Fibroblast of the aortic adventitia (primary cell): Measurements from ENCODE around the gene IFRD1. TPM values are rescaled to one million over a fixed set of nuclear protein-coding genes. Genes with fewer than 3 reads are reported as not detected.
A peak's percentile ranks its signal among the peaks of the same experiment; 100 is the strongest.

Experiments used
- DNase-seq: peaks from one replicate; pipeline ENCODE4 v3.0.0-alpha.2; 2010; ENCODE audit warnings: low read depth
- H3K4me3 ChIP-seq: 2 replicates; pipeline ENCODE4 v1.5.1; 2011; ENCODE audit warnings: low read depth, mild to moderate bottlenecking, control low read depth, low read length, moderate library complexity
- CTCF ChIP-seq: IDR thresholded peaks from 2 replicates; pipeline ENCODE4 v1.5.1; 2011; ENCODE audit warnings: mild to moderate bottlenecking, low read length, control low read depth, inconsistent platforms; ENCODE audit not compliant: insufficient read depth
- total RNA-seq: library from RNA; depleted of rRNA; stranded (reverse); fragments of >200 nt; gene quantifications from 2 replicates; pipeline ENCODE4 v1.2.3, GENCODE V29; 2012; ENCODE audit warnings: low replicate concordance

Gene IFRD1
- total RNA-seq = 49.5 and 92.7 TPM in 2 replicates

GRCh38 chr7:112449902-112450806 is at the start of gene IFRD1:
Gene IFRD1, plus strand, starts transcription at chr7:112450460. Its CDS starts 229 bp downstream, at chr7:112450689.
- no peak for TF ChIP-seq CTCF
- DNase-seq = peak; percentile 98

GRCh38 chr7:112404321-112404720 is 45.9 kb upstream of the IFRD1 start:
- H3K4me3 ChIP-seq = no peak overlapping the region
- TF ChIP-seq CTCF = no peak
- DNase-seq = no peak

More at GRCh38 chr7:112449902-112450806, at the start of gene IFRD1:
- H3K4me3 ChIP-seq = peak within 1 kb of the TSS; percentile 97

- DNase-seq = no peak
- TF ChIP-seq CTCF = no peak
- H3K4me3 ChIP-seq = no peak overlapping the region
Observed at GRCh38 chr7:112405286-112405685, 45.0 kb upstream of the IFRD1 start.

GRCh38 chr7:112407261-112407660 is 43.0 kb upstream of the IFRD1 start:
- TF ChIP-seq CTCF = no peak
- no peak for DNase-seq
- no peak overlapping the region for H3K4me3 ChIP-seq

GRCh38 chr7:112410092-112410491 is 40.2 kb upstream of the IFRD1 start:
- DNase-seq = peak; percentile 40
- no peak for TF ChIP-seq CTCF
- no peak overlapping the region for H3K4me3 ChIP-seq

GRCh38 chr7:112411186-112411795 is 39.0 kb upstream of the IFRD1 start:
- DNase-seq = peak; percentile 72
- TF ChIP-seq CTCF = peak; percentile 78
- no peak overlapping the region for H3K4me3 ChIP-seq
